ENCODE results near the gene SCRT2.

DNA sequence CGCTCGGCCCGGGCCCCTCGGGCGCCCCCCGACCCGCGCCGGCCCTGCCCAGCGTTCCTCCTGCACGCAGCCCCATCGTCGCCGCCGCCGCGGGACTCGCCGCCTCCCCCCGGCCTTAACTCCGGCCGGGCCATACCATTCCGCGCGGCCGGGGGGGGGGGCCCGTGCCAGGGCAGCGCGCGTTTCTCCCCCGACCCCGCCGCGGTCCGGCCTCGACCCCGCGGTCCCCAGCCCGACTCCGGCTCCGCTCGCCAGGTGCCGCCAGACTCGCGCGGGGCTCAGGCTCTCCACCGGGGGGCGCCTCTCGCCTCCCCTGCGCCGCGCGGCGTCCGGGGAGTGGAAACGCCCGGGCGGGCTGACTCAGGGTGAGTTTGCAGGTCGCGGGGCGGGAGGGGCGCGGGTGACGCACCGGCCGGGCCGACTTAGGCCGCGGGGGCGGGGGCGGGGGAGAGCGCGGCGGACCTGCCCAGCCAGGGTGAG, 22.5 kb downstream of the SCRT2 start, which contains the start of gene SRXN1:
- TF ChIP-seq CTCF (IDR thresholded peaks at IDR 0.05) (peak; percentile 76), EZH2 (IDR thresholded peaks at IDR 0.05) (no peak)

All from neural progenitor cell (in vitro differentiated cells).